ENCODE measurements around the gene DNAJB5. TPM values are rescaled to one million over a fixed set of nuclear protein-coding genes. Genes with fewer than 3 reads are reported as not detected.
A peak's percentile ranks its signal among the peaks of the same experiment; 100 is the strongest.

Gene DNAJB5
- total RNA-seq, 2 experiments from 2014 or later: 2.7 to 2.8 TPM

GRCh38 chr9:34988218-34989002, 1.1 kb upstream of the DNAJB5 start:
- H3K27ac Mint-ChIP-seq: peak overlapping the region; percentile 84
- H3K36me3 Mint-ChIP-seq (ENCODE audit: low read depth): no peaks in the 10 kb centered on the region
- peak in 10 of 14 experiments; percentile 14 to 77 (median 52) for DNase-seq
- H3K9me3 Mint-ChIP-seq: no peaks in the 10 kb centered on the region
- H3K27ac ChIP-seq (ENCODE audit: low read depth in 1 of 2, low read length in 2 of 2): peak overlapping the region; percentile 62 to 63
- peak overlapping the region; percentile 94 for H3K4me3 Mint-ChIP-seq
- ChIA-PET CTCF (interaction anchor here (1.3 kb wide), 1 partner anchor 108 kb away, joined by 3 read pairs; the partner anchor contains the start of gene PIGO), POLR2A (interaction anchor here (1.2 kb wide), 1 partner anchor 92 kb away, joined by 3 read pairs; no protein-coding TSS in a partner anchor)
- peaks cover 60% of the 10 kb centered on the region for H3K4me1 Mint-ChIP-seq (ENCODE audit: low read depth)
- H3K4me3 ChIP-seq (ENCODE audit: low read length): peak overlapping the region; percentile 78
- no peaks in the 10 kb centered on the region for H3K27me3 Mint-ChIP-seq
- no peak for TF ChIP-seq CTCF (IDR thresholded peaks at IDR 0.05)
- no peaks in the 10 kb centered on the region for H3K36me3 ChIP-seq (ENCODE audit: insufficient read depth, low read length)
- no peaks in the 10 kb centered on the region for H3K9me3 ChIP-seq (ENCODE audit: control insufficient read depth in 1 of 2, insufficient read depth in 1 of 2, low read length in 2 of 2)
- intact Hi-C loops (cut with DNase I, micrococcal nuclease): loop anchor here (1.0 to 10.0 kb wide), 9 partner anchors 84 to 746 kb away; partner anchors contain the start of genes PIGO (in 2 of the 2), VCP (in 2 of the 2), CREB3 (in 1 of the 2) and ENHO (in 1 of the 2)
- ATAC-seq (ENCODE audit: poor library complexity): no peak
- peaks cover 58% of the 10 kb centered on the region for H3K4me1 ChIP-seq (ENCODE audit: insufficient read depth, low read length)
- no peaks in the 10 kb centered on the region for H3K27me3 ChIP-seq (ENCODE audit: control insufficient read depth in 1 of 2, insufficient read depth in 2 of 2, low read length in 2 of 2)

GRCh38 chr9:34989946-34990635, 546 bp downstream of the DNAJB5 start:
- DNase-seq (peak in 11 of 14 experiments; percentile 11 to 72 (median 34)), ATAC-seq (ENCODE audit: poor library complexity) (no peak)
- TF ChIP-seq CTCF (IDR thresholded peaks at IDR 0.05): no peak
- peak overlapping the region; percentile 84 for H3K4me3 Mint-ChIP-seq
- H3K36me3 Mint-ChIP-seq (ENCODE audit: low read depth): no peaks in the 10 kb centered on the region
- CTCF ChIA-PET: interaction anchor here (0.6 to 1.3 kb wide), 3 partner anchors 61 to 626 kb away, joined by 4 to 5 read pairs (median 4); no protein-coding TSS in a partner anchor
- no peaks in the 10 kb centered on the region for H3K9me3 ChIP-seq (ENCODE audit: control insufficient read depth in 1 of 2, insufficient read depth in 1 of 2, low read length in 2 of 2)
- POLR2A ChIA-PET: interaction anchor here (0.8 to 1.5 kb wide), 3 partner anchors 25 to 82 kb away, joined by 3 to 8 read pairs (median 8); partner anchors contain the start of gene VCP
- no peaks in the 10 kb centered on the region for H3K9me3 Mint-ChIP-seq
- peak overlapping the region in 1 of 2 donors; percentile 48 for H3K27ac ChIP-seq (ENCODE audit: low read depth in 1 of 2, low read length in 2 of 2)
- intact Hi-C loops (cut with DNase I, micrococcal nuclease): loop anchor here (1.0 to 10.0 kb wide), 11 partner anchors 82 to 822 kb away; partner anchors contain the start of genes PIGO (in 2 of the 2), VCP (in 2 of the 2), CREB3 (in 1 of the 2) and DNAI1 (in 1 of the 2)
- H3K4me3 ChIP-seq (ENCODE audit: low read length): peak overlapping the region; percentile 78
- peaks cover 45% of the 10 kb centered on the region for H3K4me1 Mint-ChIP-seq (ENCODE audit: low read depth)
- no peaks in the 10 kb centered on the region for H3K27me3 Mint-ChIP-seq
- no peaks in the 10 kb centered on the region for H3K27me3 ChIP-seq (ENCODE audit: control insufficient read depth in 1 of 2, insufficient read depth in 2 of 2, low read length in 2 of 2)
- H3K4me1 ChIP-seq (ENCODE audit: insufficient read depth, low read length): peaks cover 48% of the 10 kb centered on the region
- H3K36me3 ChIP-seq (ENCODE audit: insufficient read depth, low read length): no peaks in the 10 kb centered on the region
- H3K27ac Mint-ChIP-seq: peak overlapping the region; percentile 75

GRCh38 chr9:34990908-34991606, 1.5 kb downstream of the DNAJB5 start:
- intact Hi-C loops (cut with DNase I, micrococcal nuclease): loop anchor here in 1 of 2 experiments (5.0 kb wide), 2 partner anchors 534 to 821 kb away; partner anchors contain the start of genes DNAI1, FAM219A and SPAG8
- CTCF ChIA-PET: no interaction called here
- DNase-seq (no peak), ATAC-seq (ENCODE audit: poor library complexity) (no peak)
- Mint-ChIP-seq H3K9me3 (no peaks in the 10 kb centered on the region), H3K4me3 (peak overlapping the region; percentile 84), H3K27me3 (no peaks in the 10 kb centered on the region), H3K27ac (no peak overlapping the region), H3K36me3 (ENCODE audit: low read depth) (no peaks in the 10 kb centered on the region), H3K4me1 (ENCODE audit: low read depth) (peaks cover 35% of the 10 kb centered on the region)
- no peak overlapping the region for H3K4me3 ChIP-seq (ENCODE audit: low read length)
- H3K27ac ChIP-seq (ENCODE audit: low read depth in 1 of 2, low read length in 2 of 2): no peak overlapping the region
- POLR2A ChIA-PET: no interaction called here
- H3K36me3 ChIP-seq (ENCODE audit: insufficient read depth, low read length): no peaks in the 10 kb centered on the region
- TF ChIP-seq CTCF (IDR thresholded peaks at IDR 0.05): no peak
- peaks cover 41% of the 10 kb centered on the region for H3K4me1 ChIP-seq (ENCODE audit: insufficient read depth, low read length)
- no peaks in the 10 kb centered on the region for H3K9me3 ChIP-seq (ENCODE audit: control insufficient read depth in 1 of 2, insufficient read depth in 1 of 2, low read length in 2 of 2)
- H3K27me3 ChIP-seq (ENCODE audit: control insufficient read depth in 1 of 2, insufficient read depth in 2 of 2, low read length in 2 of 2): no peaks in the 10 kb centered on the region

Data from CD4-positive, alpha-beta T cell (primary cell).